ENCODE measurements around the gene SPARC.

The SPARC gene

DNA sequence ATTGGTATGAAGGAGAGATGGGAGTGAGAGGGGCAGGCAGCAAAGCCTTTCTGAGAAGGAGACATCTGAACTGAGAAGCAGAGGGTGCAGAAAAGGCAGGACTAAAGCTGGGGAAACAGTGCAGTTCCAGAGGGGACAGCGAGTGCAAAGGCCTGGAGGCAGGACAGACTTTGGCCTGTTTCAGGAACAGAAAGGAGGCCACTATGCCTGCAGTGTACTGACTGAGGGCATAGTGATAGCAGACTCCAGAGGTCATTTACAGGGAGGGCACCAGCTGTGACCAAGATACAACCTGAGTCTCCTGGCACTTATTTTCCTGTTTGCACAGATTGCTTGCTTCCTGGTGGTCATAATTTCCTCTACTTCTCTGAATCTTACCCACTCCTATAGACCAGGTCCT is 29.6 kb downstream of the SPARC start:
- DNase-seq: no peak

GRCh38 chr5:151656311-151656710 is 30.4 kb downstream of the SPARC start:
- no peak for DNase-seq

- peak; percentile 88 for DNase-seq
Observed at GRCh38 chr5:151651997-151652645, 34.6 kb downstream of the SPARC start.

- no peak for DNase-seq
Observed at GRCh38 chr5:151648988-151649387, 37.7 kb downstream of the SPARC start.

DNA sequence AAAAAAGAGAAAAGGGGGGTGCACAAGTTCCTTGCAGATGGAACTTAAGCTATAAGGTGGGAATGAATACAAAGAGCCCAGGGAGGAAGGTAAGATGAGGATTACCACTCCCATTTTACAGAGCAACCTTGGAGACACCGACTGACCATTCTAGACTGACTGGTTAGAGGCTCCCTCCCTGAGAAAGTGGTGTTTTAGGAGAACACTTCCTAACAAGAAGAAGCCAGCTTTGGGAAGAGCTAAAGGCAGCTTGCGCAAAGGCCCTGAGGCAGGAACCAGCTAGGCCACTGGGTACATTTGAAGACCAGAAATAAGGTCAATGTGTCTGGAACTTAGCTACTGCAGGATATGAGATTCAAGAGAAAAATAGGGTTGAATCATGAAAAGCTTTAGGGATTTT is 38.6 kb downstream of the SPARC start:
- no peak for DNase-seq

GRCh38 chr5:151647320-151647861 is 39.3 kb downstream of the SPARC start:
- DNase-seq: no peak

GRCh38 chr5:151646334-151646733 is 40.4 kb downstream of the SPARC start:
- DNase-seq: no peak

- no peak for DNase-seq
Observed at GRCh38 chr5:151643388-151643787, 43.3 kb downstream of the SPARC start.

DNA sequence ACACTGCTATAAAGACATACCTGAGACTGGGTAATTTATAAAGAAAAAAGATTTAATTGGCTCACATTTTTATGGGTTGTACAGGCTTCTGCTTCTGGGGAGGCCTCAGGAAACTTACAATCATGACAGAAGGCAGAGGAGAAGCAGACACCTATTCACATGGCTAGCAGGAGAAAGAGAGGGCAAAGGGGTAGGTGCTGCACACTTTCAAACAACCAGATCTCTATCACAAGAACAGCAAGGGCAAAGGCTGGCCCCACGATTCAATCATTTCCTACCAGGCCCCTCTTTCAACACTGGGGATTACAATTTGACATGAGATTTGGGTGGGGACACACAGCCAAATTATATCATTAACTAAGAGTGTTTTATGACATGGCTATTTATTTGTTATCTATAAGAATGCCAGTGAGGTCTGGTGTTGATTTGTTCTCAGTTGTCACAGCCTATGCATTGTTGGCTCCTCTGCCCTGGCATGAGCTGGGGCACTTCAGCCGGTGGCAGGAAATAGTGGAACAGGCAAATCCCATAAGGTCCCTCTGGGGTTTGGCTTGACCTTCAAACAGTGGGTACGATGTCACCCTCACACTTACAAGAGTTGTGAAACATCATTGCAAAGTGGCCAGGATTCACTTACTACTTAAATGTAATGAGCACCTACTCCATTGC is 44.1 kb downstream of the SPARC start:
- no peak for DNase-seq

GRCh38 chr5:151638619-151639018 is 48.1 kb downstream of the SPARC start:
- no peak for DNase-seq

- DNase-seq: no peak
Observed at GRCh38 chr5:151637676-151638075, 49.0 kb downstream of the SPARC start.

GRCh38 chr5:151633892-151634291 is 52.8 kb downstream of the SPARC start:
- DNase-seq: no peak

DNA sequence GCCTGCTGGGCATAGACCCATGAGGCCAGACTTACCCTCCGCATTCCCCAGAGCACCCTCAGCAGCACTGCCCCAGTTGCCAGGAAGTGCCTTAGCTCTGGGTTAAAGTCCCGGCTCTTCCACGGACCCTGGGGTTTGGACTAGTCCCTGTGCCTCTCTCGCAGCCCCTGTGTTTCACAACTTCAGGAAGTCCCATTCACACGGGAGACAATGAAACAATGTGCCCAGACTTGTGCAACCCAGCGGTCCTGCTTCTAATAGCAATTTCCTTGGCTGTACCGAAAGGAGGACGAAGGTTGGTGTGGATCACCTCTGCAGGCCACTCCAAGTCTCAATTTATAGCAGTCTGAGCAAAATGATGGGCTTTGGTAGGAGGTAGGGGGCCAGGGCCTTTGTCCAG is 53.8 kb downstream of the SPARC start:
- no peak for DNase-seq

DNA sequence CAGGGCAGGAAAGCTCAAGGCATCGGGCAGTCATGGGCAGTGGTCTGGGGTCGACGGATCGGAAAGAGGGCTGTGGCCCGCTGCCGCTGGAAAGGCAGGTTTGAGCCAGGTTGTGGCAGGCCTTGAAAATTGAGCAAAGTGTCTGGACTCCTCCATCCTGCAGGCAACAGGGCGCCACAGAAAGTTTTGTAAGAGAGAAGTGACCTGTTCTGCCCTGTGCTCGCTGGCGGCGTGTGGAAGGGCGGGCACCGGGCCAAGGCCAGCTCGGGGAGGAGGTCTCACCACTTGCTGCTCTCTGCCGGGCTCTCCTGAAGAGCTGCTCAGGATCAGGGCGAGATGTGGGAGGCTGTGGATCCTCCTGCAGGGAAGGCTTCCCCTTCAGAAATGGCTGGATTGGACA is 54.2 kb downstream of the SPARC start:
- DNase-seq: no peak

- DNase-seq: no peak
Observed at GRCh38 chr5:151631941-151632340, 54.8 kb downstream of the SPARC start.

- DNase-seq: no peak
Observed at GRCh38 chr5:151630088-151630487, 56.6 kb downstream of the SPARC start.

DNA sequence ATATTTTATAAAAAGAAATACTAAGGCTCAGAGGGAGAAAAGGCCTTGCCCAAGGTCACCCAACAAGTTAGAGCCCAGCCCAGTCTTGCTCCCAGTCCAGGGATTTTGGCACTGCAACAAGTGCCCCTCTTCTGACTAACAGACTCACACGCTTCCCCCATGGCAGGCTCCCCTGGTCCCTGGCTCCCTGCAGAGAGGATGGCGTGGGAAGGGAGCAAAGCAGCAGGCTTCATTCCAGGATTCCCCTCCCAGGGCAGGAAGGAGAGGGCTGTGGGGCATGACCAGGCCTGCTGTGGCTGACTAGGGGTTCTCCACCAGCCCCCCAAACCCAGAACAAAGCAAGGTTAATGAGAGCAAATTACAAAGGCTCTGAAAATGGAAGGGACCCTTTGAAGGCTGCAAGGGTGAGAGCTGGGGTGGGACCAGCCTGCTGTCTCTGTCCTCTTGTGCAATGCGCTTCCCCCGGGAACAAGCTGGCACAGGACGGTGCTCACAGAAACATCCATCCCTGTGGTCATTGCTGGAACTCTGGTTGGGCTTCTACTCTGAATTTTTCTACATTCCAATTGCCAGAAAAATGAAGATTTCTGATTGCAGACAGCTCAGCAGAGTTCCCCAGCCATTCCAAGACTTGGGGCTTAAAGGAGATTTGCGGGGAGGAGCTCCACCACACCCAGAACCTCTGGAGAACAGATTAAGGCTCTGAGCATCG is 58.4 kb downstream of the SPARC start:
- no peak for DNase-seq

DNA sequence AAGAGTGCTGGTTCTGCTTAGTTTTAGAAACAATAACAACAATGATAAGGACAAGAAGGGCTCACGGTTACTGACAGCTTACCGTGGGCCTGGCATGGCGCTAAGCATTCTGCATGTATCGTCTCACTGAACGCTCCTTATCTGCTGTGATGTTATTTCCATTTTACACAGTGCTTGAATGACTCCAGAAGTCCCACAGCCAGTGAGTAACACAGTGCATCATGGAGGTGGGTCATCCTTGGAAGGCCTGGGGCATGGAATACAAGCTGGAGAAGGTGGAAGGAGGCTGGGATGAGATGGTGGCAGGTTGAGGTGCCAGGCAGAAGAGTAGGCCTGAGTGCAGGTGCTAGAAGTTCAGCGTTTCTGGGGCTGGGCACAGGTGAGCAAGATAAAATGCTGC is 59.1 kb downstream of the SPARC start:
- no peak for DNase-seq

GRCh38 chr5:151625285-151625684 is 61.4 kb downstream of the SPARC start:
- DNase-seq: no peak

DNA sequence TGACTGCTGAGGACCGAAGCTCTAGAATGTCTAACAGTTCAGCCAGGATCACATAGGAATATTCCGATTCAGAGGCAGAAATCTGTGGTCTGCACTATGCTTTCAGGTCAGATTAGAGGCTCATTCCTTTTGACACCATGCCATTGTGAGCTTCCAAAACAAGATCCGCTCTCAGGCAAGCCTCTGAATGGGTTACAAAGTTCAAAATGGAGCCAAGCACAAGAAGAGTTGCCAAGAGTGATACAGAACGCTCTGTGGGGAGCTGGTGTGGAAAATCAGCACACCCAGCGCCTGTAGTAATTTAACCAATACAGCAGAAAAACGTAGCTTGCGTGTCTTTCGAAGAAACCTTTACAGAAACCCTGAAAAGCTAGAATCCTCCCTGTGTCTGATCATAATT is 62.2 kb downstream of the SPARC start:
- DNase-seq: peak; percentile 47

DNA sequence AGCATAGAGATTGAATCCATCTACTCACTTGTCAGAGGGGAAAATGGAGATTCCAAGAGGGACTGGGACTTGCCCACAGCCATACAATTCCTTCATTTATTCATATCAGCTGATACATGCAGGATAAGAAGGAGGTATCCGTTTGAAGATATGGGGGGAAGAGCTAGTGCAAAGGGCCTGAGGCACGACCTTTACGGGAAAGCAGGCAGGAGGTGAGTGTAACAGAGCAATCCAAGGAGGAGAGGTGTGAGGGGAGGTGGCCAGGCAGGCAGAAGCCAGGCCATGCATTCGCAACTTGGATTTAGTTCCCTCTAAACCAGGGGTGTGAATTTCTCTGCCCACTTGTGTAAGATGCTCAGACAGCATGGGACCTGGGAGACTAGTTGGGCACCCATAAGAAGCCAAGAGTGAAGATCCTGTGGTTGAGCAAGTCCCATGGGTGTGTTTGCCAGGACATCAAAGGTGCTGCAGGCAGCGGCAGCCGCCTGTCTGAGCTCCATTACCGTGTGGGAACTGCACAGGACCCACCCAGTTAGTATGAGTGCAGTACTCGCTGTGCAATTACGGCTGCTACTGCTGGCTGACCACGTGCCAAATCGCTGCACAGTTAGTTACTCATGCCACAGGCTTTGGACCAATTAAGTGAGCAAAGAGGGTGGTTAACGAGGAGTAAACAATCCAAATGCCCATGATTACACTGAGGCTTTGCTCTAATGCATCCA is 64.2 kb downstream of the SPARC start:
- DNase-seq: no peak

GRCh38 chr5:151620461-151620840 is 66.3 kb downstream of the SPARC start:
- no peak for DNase-seq

GRCh38 chr5:151619812-151620460 is 66.8 kb downstream of the SPARC start:
- no peak for DNase-seq

Measured in femur (tissue), 1 donor.